HPDE6-E6E7 (cell line): ENCODE data around the gene DCXR.

Source experiments
- DNase-seq: peaks from one replicate; pipeline ENCODE4 v3.0.0; 2011; ENCODE audit warnings: missing footprints; ENCODE audit errors: extremely low spot score

Gene DCXR

DNA sequence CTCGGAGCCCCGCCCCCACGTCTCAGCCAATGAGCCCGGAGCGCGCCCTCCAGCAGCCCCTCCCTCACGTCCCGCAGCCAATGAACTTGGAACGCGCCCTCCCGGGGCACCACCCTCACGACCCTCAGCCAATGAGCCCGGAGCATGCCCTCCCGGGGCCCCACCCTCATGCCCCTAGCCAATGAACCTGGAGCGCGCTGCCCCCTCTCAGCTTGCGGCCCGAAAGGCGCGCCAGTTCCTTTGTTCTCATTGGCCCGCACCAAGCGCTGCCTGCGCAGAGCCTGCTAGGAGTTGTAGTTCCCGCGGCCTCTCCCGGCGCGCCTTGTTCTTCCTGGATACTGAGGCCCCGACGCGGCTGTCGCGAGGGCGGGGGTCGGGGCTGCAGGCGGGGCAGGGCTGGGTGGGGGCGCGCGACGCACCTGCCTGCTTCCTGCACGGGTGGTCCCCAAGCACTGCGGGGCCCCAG lies 14.5 kb downstream of the DCXR start, which contains the start of gene LRRC45:
Gene LRRC45 (plus strand): TSS at position 325 of the 466 bp plus-strand sequence. CDS start 339 bp downstream, outside the sequence.
- peak; percentile 98 for DNase-seq

DNA sequence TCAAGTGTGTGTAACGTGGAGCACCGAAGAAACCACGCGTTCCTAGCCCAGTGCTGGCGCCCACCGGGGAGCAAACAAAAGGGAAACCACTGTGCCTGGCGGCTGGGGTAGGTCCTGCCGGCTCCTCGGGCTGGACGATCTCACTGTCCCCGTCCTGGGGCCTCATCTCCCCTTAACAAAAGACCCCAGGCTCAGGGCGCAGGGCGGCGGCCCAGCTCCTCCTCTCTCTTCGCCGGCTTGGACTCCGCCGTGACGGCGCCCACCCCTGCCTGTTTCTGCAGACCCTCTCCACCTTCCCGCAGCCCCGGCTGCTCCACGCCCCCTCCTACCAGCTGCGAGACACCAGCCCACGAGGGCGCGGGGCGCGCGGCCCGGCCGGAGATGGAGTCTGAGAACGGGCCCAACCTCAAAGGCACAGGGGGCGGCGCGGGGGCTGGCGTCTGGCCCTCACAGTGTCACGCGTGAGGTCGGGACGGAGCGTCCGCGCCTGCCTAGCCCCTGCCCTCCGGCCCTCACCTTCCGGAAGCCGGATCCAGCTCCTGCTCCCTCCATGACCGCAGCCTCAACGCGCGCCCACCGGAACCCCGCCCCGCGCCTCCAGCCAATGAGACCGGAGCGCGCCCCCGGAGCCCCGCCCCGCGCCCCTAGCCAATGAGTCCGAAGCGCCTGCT lies 15.1 kb downstream of the DCXR start, which contains the start of gene CENPX:
Gene CENPX (minus strand): TSS at position 569 of the 671 bp plus-strand sequence. CDS start 17 bp downstream, at position 552.
- DNase-seq: no peak

DNA sequence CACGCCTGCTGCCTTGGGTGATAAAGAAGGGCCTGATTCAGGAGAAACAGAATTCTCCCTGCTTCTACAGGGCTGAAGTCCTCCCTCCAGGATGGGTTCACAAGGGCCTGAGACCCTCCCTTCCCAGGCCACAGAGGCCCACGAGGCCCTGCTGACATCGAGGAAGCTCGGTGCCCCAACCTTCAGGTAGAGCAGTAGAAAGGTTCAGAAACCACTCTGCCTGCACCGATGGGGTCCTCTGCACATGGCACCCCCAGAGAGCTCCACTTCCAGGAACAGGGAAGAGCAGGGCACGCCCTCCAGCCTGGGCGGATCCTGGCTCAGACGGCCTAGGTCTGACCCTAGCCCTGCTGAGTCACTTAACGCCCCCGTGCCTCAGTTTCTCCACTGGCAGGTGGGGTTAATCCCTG lies 15.6 kb downstream of the DCXR start:
- DNase-seq: no peak

DNA sequence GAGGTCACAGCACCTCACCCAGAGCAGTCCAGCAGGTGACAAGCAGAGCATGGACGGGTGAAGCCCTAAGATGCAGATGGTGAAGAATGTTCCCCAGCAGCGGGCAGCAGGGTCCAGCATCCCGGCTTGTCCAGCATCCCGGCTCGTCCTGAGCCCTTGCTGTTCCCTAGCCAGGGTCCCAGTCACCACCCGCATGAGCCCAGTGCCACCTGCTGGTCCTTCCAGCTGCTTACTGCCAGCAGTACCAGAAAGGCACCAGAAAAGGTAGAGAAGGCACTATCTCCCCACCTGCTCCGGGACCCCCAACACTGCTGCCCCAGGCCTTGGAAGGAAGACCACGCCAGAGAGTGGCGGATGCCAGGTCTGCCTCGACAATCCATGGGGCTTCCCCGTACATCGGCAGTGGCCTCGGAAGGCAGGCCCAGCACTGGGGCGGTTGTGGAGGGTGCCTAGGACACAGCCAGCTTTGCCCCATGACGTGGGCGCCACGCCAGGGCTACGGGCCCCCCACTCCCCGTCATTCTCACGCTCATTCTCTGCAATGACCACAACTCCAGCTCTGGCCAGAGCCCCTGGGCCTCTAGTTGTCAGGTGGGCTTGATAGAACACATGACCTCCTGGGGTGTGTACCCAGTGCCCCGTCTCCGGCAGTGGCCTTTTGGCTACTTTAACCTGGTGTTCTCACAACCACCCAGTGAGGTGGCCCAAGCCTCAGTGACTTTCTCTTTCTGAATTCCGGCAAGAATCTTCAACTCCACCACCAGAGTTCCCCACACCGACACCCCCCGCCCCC lies 16.2 kb downstream of the DCXR start:
- DNase-seq: no peak

- no peak for DNase-seq
These were observed 16.9 kb downstream of the DCXR start for GRCh38 chr17:82020572-82021106.

DNA sequence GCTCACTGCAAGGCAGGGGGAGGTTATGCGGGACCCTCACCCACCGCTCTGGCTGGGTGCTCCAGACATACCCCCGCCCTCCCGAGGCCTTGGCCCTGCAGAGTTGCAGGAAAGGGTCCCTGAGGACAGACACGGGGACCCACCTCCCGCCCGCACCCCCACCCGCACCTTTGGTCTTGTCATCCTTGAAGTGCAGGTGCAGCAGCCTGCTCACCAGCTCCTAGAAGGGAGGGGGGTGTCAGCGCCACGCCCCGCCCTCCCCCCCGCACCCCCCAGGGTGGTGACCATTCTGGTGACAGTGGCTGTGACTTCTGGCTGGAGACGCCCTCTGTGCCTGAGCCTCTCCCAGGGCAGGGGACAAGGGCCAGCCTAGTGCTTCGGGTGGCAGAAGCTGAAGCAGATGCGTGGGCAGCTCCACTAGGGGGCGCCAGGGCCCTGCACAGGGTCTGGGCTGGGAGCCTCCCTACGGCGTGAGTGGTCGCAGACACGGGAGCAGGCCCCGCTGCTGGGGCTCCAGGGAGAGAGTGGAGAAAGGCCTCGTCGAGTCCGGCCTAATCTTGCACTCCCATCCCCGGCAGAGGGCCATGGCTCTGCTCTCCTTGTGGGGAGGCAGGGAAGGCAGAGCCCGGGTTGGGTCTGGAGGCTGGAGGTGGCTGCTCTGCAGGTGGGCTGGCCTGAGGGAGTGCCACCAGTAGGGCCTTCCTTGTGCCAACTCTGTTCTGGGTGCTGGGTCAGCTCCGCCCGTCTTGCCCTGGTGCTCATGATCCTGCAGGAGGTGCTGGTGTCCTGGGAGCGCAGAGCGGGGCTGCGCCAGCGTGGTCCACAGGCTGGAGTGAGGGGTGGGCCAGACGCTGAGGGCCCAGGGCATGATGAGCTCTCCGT lies 17.6 kb downstream of the DCXR start:
- no peak for DNase-seq

DNA sequence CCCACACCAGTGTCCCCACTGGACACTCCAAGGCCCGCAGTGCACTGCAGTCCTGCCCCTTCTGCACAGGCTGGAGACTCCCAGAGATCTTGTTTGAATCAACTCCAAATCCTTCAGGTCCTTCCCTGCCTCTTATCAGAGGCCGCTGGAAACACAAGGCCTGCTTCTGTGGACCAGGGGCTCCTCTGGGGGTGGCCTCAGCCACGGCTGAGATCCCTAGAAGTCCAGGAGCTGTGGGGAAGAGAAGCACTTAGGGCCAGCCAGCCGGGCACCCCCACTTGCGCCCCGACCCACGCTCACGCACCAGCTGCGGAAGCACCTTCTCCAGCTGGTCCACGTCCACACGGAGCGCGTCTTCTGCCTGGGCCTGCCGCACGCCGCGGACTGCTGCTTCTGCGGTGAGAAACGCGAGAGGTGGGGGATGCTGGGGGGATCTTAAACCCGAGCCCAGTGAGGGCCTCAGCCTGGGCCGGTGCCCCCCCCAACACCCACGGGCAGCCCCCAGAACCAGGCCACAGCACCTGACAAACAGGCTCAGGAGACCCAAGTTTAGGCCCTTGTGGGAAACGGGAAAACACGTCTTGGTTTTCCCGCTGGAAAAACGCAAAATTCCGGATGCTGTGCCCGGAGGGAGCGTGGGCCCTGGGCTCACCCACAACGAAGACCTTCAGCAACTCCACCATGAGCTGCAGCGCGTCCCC lies 18.4 kb downstream of the DCXR start:
- no peak for DNase-seq

DNA sequence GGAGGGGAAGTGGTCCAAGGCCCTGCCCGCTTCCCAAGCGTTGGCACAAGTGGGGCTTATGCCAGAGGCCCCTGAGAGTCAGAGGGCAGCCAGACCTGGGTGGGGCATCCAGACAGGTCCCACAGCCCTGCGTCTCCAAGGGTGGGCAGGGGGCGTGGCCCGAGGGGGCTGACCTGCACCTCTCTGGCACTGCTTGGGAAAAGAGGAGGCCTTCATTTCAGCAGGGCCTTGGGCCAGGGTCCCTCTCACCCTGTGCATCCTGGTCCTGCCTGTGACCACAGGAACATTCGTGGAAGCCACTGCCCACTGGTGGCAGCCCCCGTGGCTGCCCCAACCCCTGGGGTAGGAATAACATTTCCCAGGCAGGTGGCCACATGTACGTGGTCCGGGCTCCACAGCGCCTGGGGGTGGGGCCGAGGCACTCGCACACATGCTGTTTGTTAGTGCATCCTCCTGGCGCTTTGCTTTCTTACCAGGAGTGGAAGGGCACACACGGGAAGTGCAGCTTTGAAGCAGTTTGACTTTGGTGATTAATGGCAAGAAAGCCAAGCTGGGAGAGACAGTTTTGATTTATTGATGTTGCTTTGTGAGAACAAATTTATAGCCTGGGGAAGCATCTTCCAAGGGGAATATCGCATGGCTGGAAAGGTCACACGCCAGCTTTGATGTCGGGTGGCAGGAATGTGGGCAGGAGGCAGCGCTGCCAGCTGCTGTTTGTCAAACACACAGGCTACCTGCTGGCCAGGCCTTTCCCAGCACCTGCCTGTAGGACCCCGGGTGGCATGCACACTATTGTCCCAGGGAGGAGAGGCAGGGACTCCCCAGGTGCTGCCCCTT lies 19.1 kb downstream of the DCXR start:
- no peak for DNase-seq

GRCh38 chr17:82017612-82018151 lies 19.8 kb downstream of the DCXR start:
- no peak for DNase-seq

GRCh38 chr17:82016875-82017459 lies 20.5 kb downstream of the DCXR start:
- DNase-seq: no peak

DNA sequence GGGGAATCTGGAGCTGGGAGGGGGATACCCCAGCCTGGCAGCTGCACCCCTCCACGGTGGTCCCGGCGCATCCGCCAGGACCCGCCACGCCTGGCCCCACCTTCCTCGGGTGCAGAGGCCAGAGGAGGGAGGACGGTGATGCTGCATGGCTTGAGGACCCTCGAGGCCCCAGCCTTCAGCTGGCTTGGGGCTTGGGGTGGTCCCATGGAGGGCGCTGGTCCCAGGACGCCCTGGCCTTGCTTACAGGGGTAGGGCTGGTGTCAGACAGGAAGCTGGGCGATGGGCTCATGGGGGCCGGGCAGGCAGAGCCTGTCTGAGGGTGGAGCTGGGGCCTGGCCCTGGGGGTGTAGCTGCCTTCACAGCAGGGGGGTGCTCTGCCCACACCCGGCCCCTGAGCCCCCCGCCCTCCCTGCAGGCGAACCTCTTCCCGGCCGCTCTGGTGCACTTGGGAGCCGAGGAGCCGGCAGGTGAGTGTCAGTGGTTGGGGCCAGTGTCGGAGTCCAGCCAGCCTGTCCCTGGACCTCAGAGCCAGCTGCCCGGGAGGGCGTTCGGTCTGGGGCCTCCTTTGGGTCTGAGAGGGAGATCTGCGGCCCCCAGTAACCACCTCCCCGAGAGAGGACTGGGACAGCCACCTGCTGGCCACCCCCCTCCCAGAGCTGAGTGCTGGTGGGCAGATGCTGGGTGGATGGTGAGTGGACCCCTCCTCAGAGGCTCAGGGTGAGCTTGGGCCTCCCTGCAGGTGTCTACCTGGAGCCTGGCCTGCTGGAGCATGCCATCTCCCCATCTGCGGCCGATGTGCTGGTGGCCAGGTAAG lies 21.2 kb downstream of the DCXR start:
- no peak for DNase-seq

DNA sequence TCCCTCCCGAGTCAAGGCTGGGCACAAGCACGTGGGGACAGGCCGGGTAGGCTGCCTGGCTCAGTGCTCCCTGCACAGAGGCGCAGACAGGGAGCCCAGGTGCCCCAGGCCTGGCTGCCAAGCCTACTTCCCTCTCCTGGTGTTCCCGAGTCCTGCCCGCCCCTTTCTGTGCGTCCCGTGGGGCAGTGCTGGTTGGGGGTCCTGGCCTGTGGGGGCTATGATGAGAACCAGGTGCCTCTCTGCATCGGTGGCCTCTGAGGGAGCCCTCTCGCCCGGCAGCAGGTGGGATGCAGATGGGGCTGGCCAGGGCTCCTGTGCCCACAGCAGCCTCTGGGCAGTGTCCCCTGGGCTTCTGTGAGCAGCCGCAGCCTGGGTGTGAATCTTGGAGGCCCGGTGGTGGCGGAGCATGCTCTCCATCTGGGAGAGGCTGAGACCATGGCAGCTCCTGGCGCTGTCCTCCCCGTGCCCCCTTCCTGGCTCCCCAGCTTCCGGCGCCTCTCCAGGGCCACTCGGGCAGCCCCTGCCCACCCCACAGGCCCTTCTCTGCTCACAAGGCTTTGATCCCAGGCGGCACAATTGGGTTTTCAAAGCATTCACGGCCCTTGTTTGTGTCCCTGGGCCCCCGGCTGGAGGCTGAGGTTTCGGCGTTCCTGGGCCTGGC lies 22.1 kb downstream of the DCXR start:
- no peak for DNase-seq

GRCh38 chr17:82014971-82015310 lies 22.6 kb downstream of the DCXR start:
- no peak for DNase-seq

- no peak for DNase-seq
These were observed 23.1 kb downstream of the DCXR start for GRCh38 chr17:82014432-82014831.

- DNase-seq: no peak
These were observed 23.6 kb downstream of the DCXR start for GRCh38 chr17:82013772-82014321.

DNA sequence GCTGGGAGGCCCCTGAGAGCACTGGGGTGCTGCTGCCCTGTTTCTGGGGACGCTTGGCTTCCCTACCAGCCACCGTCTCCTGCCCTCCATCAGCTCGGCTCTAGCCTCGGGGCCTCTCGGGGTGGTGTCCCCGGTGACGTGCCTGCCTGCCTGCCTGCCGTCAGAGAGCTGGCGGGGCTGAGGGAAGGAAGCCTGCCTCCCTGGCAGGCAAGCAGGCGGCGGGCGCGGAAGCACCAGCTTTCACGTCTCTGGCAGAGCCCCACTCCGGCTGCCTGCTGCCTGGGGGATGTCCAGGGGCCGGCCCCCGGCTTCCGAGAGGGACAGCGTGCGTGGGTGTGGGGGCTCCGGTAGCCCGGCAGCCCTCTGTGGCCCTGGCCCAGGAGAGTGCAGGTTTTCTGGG lies 24.2 kb downstream of the DCXR start:
- no peak for DNase-seq

GRCh38 chr17:82012640-82013295 lies 24.7 kb downstream of the DCXR start:
- DNase-seq: no peak
